Measurements from ENCODE around the gene MBLAC1.
A peak's percentile ranks its signal among the peaks of the same experiment; 100 is the strongest.

The MBLAC1 gene

DNA sequence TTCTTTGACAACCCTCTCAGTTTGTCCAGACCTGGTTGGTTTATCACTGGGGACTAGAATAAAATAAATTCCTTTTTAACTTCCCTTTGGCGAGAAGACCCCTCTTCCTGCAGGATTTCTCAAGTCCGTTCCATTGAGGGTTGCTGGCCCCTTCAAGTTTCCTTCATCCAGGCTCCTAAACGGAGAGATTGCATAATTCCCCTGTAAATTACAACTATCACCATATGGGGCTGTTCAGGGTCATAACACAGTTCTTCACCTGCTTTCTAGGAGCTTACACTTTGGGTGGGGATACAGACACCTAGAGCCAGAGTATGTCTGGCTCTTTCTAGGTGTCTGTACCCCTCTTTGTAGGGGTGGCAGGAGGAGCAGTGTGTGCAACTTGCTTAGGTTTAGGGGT is 41.3 kb upstream of the MBLAC1 start:
- Histone ChIP-seq H3K4me3 (ENCODE audit: low read depth in 1 of 2, low read length in 2 of 2) (no peak overlapping the region), H3K4me2 (ENCODE audit: insufficient read depth, low read length) (no peak overlapping the region), H3K79me2 (ENCODE audit: insufficient read depth, low read length) (peaks cover 34% of the 10 kb centered on the region), H3K27ac (ENCODE audit: low read length) (no peak overlapping the region), H3K9me3 (ENCODE audit: insufficient read depth, low read length, severe bottlenecking) (no peaks in the 10 kb centered on the region), H3K4me1 (ENCODE audit: insufficient read depth, low read length) (peaks cover 38% of the 10 kb centered on the region), H3K27me3 (ENCODE audit: insufficient read depth, low read length, poor library complexity) (no peaks in the 10 kb centered on the region), H4K20me1 (ENCODE audit: insufficient read depth, low read length) (no peaks in the 10 kb centered on the region), H2AFZ (ENCODE audit: low read depth, low read length) (no peak overlapping the region), H3K9ac (ENCODE audit: low read depth, low read length) (no peak overlapping the region), H3K36me3 (ENCODE audit: insufficient read depth, low read length) (peaks cover 9% of the 10 kb centered on the region)
- no peak for DNase-seq
- ATAC-seq (ENCODE audit: insufficient read depth, low read depth), result no peak
- TF ChIP-seq, protein P1, sequence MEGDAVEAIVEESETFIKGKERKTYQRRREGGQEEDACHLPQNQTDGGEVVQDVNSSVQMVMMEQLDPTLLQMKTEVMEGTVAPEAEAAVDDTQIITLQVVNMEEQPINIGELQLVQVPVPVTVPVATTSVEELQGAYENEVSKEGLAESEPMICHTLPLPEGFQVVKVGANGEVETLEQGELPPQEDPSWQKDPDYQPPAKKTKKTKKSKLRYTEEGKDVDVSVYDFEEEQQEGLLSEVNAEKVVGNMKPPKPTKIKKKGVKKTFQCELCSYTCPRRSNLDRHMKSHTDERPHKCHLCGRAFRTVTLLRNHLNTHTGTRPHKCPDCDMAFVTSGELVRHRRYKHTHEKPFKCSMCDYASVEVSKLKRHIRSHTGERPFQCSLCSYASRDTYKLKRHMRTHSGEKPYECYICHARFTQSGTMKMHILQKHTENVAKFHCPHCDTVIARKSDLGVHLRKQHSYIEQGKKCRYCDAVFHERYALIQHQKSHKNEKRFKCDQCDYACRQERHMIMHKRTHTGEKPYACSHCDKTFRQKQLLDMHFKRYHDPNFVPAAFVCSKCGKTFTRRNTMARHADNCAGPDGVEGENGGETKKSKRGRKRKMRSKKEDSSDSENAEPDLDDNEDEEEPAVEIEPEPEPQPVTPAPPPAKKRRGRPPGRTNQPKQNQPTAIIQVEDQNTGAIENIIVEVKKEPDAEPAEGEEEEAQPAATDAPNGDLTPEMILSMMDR (IDR thresholded peaks at IDR 0.05; ENCODE audit: borderline replicate concordance, extremely low read depth, low read length, poor library complexity, severe bottlenecking), result no peak
- TF ChIP-seq EZH2 (IDR thresholded peaks at IDR 0.05; ENCODE audit: borderline replicate concordance, low read depth, low read length, severe bottlenecking), result no peak

DNA sequence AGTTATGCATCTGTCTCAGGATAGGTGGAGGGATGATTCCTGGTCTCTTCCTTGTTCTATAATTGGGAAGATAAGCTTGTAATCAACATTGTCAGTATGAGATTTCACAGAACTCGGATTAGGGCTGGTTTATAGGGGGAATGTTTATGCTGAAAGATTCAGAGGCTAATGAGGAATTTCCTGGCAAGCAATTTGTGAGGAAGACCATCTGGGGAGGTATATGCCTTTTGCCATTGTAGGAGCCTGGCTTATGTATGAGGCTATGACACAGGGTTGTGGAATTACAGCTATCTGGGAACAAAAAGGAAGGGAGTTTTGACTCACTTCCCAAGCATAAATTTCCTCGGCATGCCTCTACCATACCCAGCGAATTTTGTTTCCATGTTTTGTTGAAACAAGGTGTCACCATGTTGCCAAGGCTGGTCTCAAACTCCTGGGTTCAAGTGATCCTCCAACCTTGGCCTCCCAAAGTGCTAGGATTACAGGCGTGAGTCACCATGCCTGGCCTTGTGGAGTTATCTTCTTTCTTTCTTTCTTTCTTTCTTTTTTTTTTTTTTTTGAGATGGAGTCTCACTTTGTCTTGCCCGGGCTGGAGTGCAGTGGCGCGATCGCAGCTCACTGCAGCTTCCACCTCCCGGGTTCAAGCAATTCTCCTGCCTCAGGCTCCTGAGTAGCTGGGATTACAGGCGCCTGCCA is 39.6 kb upstream of the MBLAC1 start:
- no peak for DNase-seq
- no peak overlapping the region for H3K27ac ChIP-seq (ENCODE audit: low read length)

DNA sequence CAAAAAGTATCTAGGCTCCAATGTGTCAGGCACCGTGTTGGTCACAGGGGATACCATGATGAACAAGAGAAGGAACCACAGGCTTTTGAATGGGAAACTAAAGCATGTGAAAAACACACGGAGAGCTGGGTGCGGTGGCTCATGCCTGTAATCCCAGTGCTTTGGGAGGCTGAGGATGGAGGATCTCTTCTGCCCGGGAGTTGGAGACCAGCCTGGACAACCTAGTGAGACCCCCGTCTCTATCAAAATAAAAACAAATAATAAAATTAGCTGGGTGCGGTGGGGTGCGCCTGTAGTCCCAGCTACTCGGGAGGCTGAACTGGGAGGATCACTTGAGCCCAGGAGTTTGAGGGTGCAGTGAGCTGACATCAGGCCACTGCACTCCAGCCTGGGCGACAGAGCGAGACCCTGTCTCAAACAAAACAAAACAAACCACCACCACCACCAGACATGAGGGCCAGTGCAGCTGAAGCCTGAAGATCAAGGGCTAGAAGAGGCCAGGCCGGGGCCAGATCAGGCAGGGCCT is 38.6 kb upstream of the MBLAC1 start:
- Histone ChIP-seq H3K9ac (ENCODE audit: low read depth, low read length) (peak overlapping the region; percentile 85), H3K9me3 (ENCODE audit: insufficient read depth, low read length, severe bottlenecking) (no peaks in the 10 kb centered on the region), H3K79me2 (ENCODE audit: insufficient read depth, low read length) (peaks cover 26% of the 10 kb centered on the region), H3K36me3 (ENCODE audit: insufficient read depth, low read length) (peaks cover 30% of the 10 kb centered on the region), H3K4me2 (ENCODE audit: insufficient read depth, low read length) (peak overlapping the region; percentile 88), H3K4me3 (ENCODE audit: low read depth in 1 of 2, low read length in 2 of 2) (peak overlapping the region; percentile 50 to 96), H2AFZ (ENCODE audit: low read depth, low read length) (peak overlapping the region; percentile 81), H4K20me1 (ENCODE audit: insufficient read depth, low read length) (peaks cover 21% of the 10 kb centered on the region), H3K27me3 (ENCODE audit: insufficient read depth, low read length, poor library complexity) (no peaks in the 10 kb centered on the region), H3K4me1 (ENCODE audit: insufficient read depth, low read length) (peaks cover 33% of the 10 kb centered on the region), H3K27ac (ENCODE audit: low read length) (peak overlapping the region; percentile 88)
- ATAC-seq (ENCODE audit: insufficient read depth, low read depth), result peak; percentile 3; the same call in 2 of the 3 replicates
- TF ChIP-seq, protein P1 (IDR thresholded peaks at IDR 0.05; ENCODE audit: borderline replicate concordance, extremely low read depth, low read length, poor library complexity, severe bottlenecking), result no peak
- TF ChIP-seq EZH2 (IDR thresholded peaks at IDR 0.05; ENCODE audit: borderline replicate concordance, low read depth, low read length, severe bottlenecking), result no peak
- DNase-seq, result no peak

More for the DNA sequence above, 39.6 kb upstream of the MBLAC1 start:
- Histone ChIP-seq H3K4me2 (ENCODE audit: insufficient read depth, low read length) (no peak overlapping the region), H4K20me1 (ENCODE audit: insufficient read depth, low read length) (peaks cover 12% of the 10 kb centered on the region; the same call in 1 of the 2 replicates), H3K9ac (ENCODE audit: low read depth, low read length) (no peak overlapping the region), H3K79me2 (ENCODE audit: insufficient read depth, low read length) (peaks cover 24% of the 10 kb centered on the region), H2AFZ (ENCODE audit: low read depth, low read length) (no peak overlapping the region), H3K4me1 (ENCODE audit: insufficient read depth, low read length) (peaks cover 37% of the 10 kb centered on the region), H3K36me3 (ENCODE audit: insufficient read depth, low read length) (peaks cover 20% of the 10 kb centered on the region), H3K27me3 (ENCODE audit: insufficient read depth, low read length, poor library complexity) (no peaks in the 10 kb centered on the region), H3K9me3 (ENCODE audit: insufficient read depth, low read length, severe bottlenecking) (no peaks in the 10 kb centered on the region), H3K4me3 (ENCODE audit: low read depth in 1 of 2, low read length in 2 of 2) (no peak overlapping the region)
- no peak for ATAC-seq (ENCODE audit: insufficient read depth, low read depth)
- no peak for TF ChIP-seq EZH2 (IDR thresholded peaks at IDR 0.05; ENCODE audit: borderline replicate concordance, low read depth, low read length, severe bottlenecking)
- TF ChIP-seq, protein P1 (IDR thresholded peaks at IDR 0.05; ENCODE audit: borderline replicate concordance, extremely low read depth, low read length, poor library complexity, severe bottlenecking), result no peak

Data from DND-41 (cell line).